A673 (cell line): ENCODE measurements around the gene COMT.

ENCODE experiments used
- CTCF ChIP-seq: fragments of 300-800, 200-600 bp; sonication (generic); conservative IDR thresholded peaks from 2 replicates; pipeline ENCODE4 v1.5.1; 2017; ENCODE audit warnings: low read depth, mild to moderate bottlenecking, antibody characterized with exemption, low read length, moderate library complexity, mixed read lengths
- EZH2 ChIP-seq: fragments of 200-600 bp; sonication (generic); IDR thresholded peaks from 2 replicates; pipeline ENCODE4 v1.6.1; 2017; ENCODE audit warnings: borderline replicate concordance, low read depth, mild to moderate bottlenecking, mixed read lengths, antibody characterized with exemption, low read length; ENCODE audit not compliant: poor library complexity, severe bottlenecking

DNA sequence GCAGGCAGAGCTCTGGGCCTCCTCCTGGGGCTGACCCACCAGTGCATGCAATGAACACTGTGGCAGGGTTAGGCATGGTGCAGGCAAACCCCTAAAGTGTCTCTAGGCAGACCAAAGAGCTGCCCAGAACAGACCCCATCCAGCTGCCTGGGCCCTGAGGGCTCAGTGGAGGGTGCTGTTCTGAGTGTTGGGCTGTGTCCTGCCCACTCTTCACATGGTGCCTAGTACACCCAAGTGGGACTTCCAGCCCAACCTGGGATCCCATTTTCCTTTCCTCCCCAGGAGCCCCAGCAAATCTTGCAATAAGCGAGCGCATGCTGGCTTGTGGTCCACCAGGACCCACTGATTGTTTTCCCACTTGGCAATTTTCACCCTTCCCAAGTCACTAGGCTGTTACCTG lies 48.6 kb downstream of the COMT start:
- no peak for TF ChIP-seq CTCF
- TF ChIP-seq EZH2, result no peak
